Superior temporal gyrus (tissue), 1 donor: ENCODE results near the gene GANAB.
"Not testable (repeated sequence)": the region's sequence is repeated elsewhere in the genome, so short reads cannot be mapped to it uniquely, and the experiment has no call there.

ENCODE experiments used
- DNase-seq: peaks from one replicate; pipeline ENCODE4 v3.0.0-alpha.2; 2016; ENCODE audit errors: extremely low spot score

GANAB gene

GRCh38 chr11:62645946-62646824 lies at the start of gene GANAB:
TSS of gene GANAB (minus strand) at chr11:62646613. CDS start at chr11:62646599, 14 bp downstream.
- DNase-seq: peak; percentile 98

GRCh38 chr11:62694455-62695167 lies 48.2 kb upstream of the GANAB start:
- peak; percentile 88 for DNase-seq

GRCh38 chr11:62693624-62694023 lies 47.2 kb upstream of the GANAB start:
- DNase-seq: not testable (repeated sequence)

GRCh38 chr11:62689421-62690183 lies 43.2 kb upstream of the GANAB start, which contains the start of gene LRRN4CL:
TSS of gene LRRN4CL (minus strand) at chr11:62689530. CDS start at chr11:62688508, 1,022 bp downstream.
- DNase-seq: no peak

GRCh38 chr11:62688491-62688890 lies 42.1 kb upstream of the GANAB start:
- no peak for DNase-seq

GRCh38 chr11:62687508-62688396 lies 41.3 kb upstream of the GANAB start:
- no peak for DNase-seq

GRCh38 chr11:62682518-62682917 lies 36.1 kb upstream of the GANAB start:
- no peak for DNase-seq

- DNase-seq: no peak
Measured at GRCh38 chr11:62680825-62681240, 34.4 kb upstream of the GANAB start.

GRCh38 chr11:62678770-62679696 lies 32.6 kb upstream of the GANAB start, which contains the start of gene UBXN1:
TSS of gene UBXN1 (minus strand) at chr11:62679073. CDS start at chr11:62678923, 150 bp downstream.
- peak; percentile 95 for DNase-seq

GRCh38 chr11:62678433-62678769 lies 32.0 kb upstream of the GANAB start:
- DNase-seq: no peak

GRCh38 chr11:62677714-62678113 lies 31.3 kb upstream of the GANAB start:
- no peak for DNase-seq

GRCh38 chr11:62677156-62677555 lies 30.7 kb upstream of the GANAB start:
- no peak for DNase-seq

- no peak for DNase-seq
Measured at GRCh38 chr11:62676698-62677097, 30.3 kb upstream of the GANAB start.

- not testable (repeated sequence) for DNase-seq
Measured at GRCh38 chr11:62675415-62675814, 29.0 kb upstream of the GANAB start.

GRCh38 chr11:62673196-62673525 lies 26.7 kb upstream of the GANAB start:
- DNase-seq: no peak

- DNase-seq: peak; percentile 90
Measured at GRCh38 chr11:62671608-62672389, 25.4 kb upstream of the GANAB start, which contains the start of the genes LBHD1 and UQCC3. TSS of gene LBHD1 (minus strand) at chr11:62672267. CDS start at chr11:62670031, 2,236 bp downstream. TSS of gene UQCC3 (plus strand) at chr11:62671673. CDS start at chr11:62671746, 73 bp downstream.

GRCh38 chr11:62671236-62671607 lies 24.8 kb upstream of the GANAB start:
- no peak for DNase-seq

- DNase-seq: no peak
Measured at GRCh38 chr11:62669420-62670161, 23.2 kb upstream of the GANAB start.
